Endodermal cell (in vitro differentiated cells): ENCODE results near the gene TOP2B. TPM values are rescaled to one million over a fixed set of nuclear protein-coding genes. Genes with fewer than 3 reads are reported as not detected.
A peak's percentile ranks its signal among the peaks of the same experiment; 100 is the strongest.

Experiments
- DNase-seq: peaks from one replicate; pipeline ENCODE4 v3.0.0-alpha.2; 2017
- H3K27ac ChIP-seq: 2 replicates; pipeline ENCODE4 v1.5.1; 2013; ENCODE audit warnings: mild to moderate bottlenecking, low read depth, low read length, moderate library complexity
- H3K27me3 ChIP-seq: 2 replicates; pipeline ENCODE4 v1.6.1; 2013; ENCODE audit warnings: mild to moderate bottlenecking, low read length, moderate library complexity; ENCODE audit not compliant: insufficient read depth, control insufficient read depth, poor library complexity, severe bottlenecking
- H3K36me3 ChIP-seq: 2 replicates; pipeline ENCODE4 v1.7.0; 2013; ENCODE audit warnings: mild to moderate bottlenecking, low read length, moderate library complexity; ENCODE audit not compliant: control insufficient read depth, insufficient read depth
- H3K4me1 ChIP-seq: one replicate; pipeline ENCODE4 v1.7.0; 2013; ENCODE audit warnings: low read length; ENCODE audit not compliant: control insufficient read depth, insufficient read depth
- H3K4me3 ChIP-seq: 2 replicates; pipeline ENCODE4 v1.5.1; 2013; ENCODE audit warnings: mild to moderate bottlenecking, low read length, moderate library complexity
- H3K9ac ChIP-seq: 2 replicates; pipeline ENCODE4 v1.6.1; 2013; ENCODE audit warnings: mild to moderate bottlenecking, low read length, moderate library complexity; ENCODE audit not compliant: poor library complexity, severe bottlenecking; ENCODE audit errors: extremely low read depth
- H3K9me3 ChIP-seq: 2 replicates; pipeline ENCODE4 v1.6.1; 2013; ENCODE audit warnings: mild to moderate bottlenecking, low read length, moderate library complexity; ENCODE audit not compliant: control insufficient read depth
- H3K27ac Mint-ChIP-seq: 2 replicates; pipeline ENCODE4 v1.8.0; 2020; ENCODE audit warnings: mixed read lengths
- H3K27me3 Mint-ChIP-seq: 2 replicates; pipeline ENCODE4 v1.8.0; 2021; ENCODE audit warnings: mild to moderate bottlenecking, mixed read lengths; ENCODE audit not compliant: insufficient read depth
- H3K36me3 Mint-ChIP-seq: 2 replicates; pipeline ENCODE4 v1.8.0; 2020; ENCODE audit warnings: low read depth, mixed read lengths
- H3K4me1 Mint-ChIP-seq: 2 replicates; pipeline ENCODE4 v1.8.0; 2020; ENCODE audit warnings: mixed read lengths
- H3K4me3 Mint-ChIP-seq: 2 replicates; pipeline ENCODE4 v1.8.0; 2020; ENCODE audit warnings: mild to moderate bottlenecking, moderate library complexity, mixed read lengths
- H3K9me3 Mint-ChIP-seq: 2 replicates; pipeline ENCODE4 v1.8.0; 2020; ENCODE audit warnings: mild to moderate bottlenecking, mixed read lengths
- WGBS, 2 experiments: methylation state at CpG; one replicate each; pipeline versions ENCODE4 v1.1.5 to v1.1.7; 2013; ENCODE audit warnings: missing lambda C conversion rate in 2 of 2, mixed read lengths in 1 of 2; ENCODE audit not compliant: insufficient coverage in 1 of 2, insufficient read length in 1 of 2; 5-methylcytosine and 5-hydroxymethylcytosine counted together
- total RNA-seq, 2 donors: library from RNA; stranded (reverse); fragmentation: NEBNext Ultra II Directional in 1 of 2; extraction: Animal tissue kit (Norgen Biotek cat#: 25700) in 1 of 2; gene quantifications; 2 replicates in 1 of 2; 3 replicates in 1 of 2; pipeline ENCODE4 v1.2.1, GENCODE V29; 2021
- TF ChIP-seq, protein P1 (sequence below): fragments of 200-600 bp; sonication (generic); conservative IDR thresholded peaks from 2 replicates; pipeline ENCODE4 v1.5.0; 2021; ENCODE audit warnings: antibody characterized with exemption, mild to moderate bottlenecking

TOP2B gene
- total RNA-seq, 2 donors from 2014 or later: 182 to 209 TPM

- WGBS, 2 experiments: 93% methylated on average over 5 of the region's 5 CpGs; no CpG with 5 or more reads in 1 of the 2 experiments
- H3K27me3 Mint-ChIP-seq: no peaks in the 10 kb centered on the region
- peaks cover 67% of the 10 kb centered on the region for H3K36me3 Mint-ChIP-seq
Observed at GRCh38 chr3:25620493-25620892, 44.2 kb downstream of the TOP2B start.

GRCh38 chr3:25619382-25619781 is 45.3 kb downstream of the TOP2B start:
- no peak overlapping the region for H3K27ac ChIP-seq
- H3K9me3 Mint-ChIP-seq: no peaks in the 10 kb centered on the region
- H3K4me1 Mint-ChIP-seq: no peaks in the 10 kb centered on the region
- TF ChIP-seq, protein P1, sequence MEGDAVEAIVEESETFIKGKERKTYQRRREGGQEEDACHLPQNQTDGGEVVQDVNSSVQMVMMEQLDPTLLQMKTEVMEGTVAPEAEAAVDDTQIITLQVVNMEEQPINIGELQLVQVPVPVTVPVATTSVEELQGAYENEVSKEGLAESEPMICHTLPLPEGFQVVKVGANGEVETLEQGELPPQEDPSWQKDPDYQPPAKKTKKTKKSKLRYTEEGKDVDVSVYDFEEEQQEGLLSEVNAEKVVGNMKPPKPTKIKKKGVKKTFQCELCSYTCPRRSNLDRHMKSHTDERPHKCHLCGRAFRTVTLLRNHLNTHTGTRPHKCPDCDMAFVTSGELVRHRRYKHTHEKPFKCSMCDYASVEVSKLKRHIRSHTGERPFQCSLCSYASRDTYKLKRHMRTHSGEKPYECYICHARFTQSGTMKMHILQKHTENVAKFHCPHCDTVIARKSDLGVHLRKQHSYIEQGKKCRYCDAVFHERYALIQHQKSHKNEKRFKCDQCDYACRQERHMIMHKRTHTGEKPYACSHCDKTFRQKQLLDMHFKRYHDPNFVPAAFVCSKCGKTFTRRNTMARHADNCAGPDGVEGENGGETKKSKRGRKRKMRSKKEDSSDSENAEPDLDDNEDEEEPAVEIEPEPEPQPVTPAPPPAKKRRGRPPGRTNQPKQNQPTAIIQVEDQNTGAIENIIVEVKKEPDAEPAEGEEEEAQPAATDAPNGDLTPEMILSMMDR: no peak
- no peaks in the 10 kb centered on the region for H3K9me3 ChIP-seq
- H3K36me3 Mint-ChIP-seq: peaks cover 64% of the 10 kb centered on the region
- no peak overlapping the region for H3K4me3 ChIP-seq
- no peak for DNase-seq
- H3K4me3 Mint-ChIP-seq: no peak overlapping the region
- H3K36me3 ChIP-seq: peaks cover 90% of the 10 kb centered on the region
- H3K27me3 ChIP-seq: no peaks in the 10 kb centered on the region
- H3K27me3 Mint-ChIP-seq: no peaks in the 10 kb centered on the region
- H3K27ac Mint-ChIP-seq: no peak overlapping the region
- H3K4me1 ChIP-seq: no peaks in the 10 kb centered on the region
- no peak overlapping the region for H3K9ac ChIP-seq

More at GRCh38 chr3:25620493-25620892, 44.2 kb downstream of the TOP2B start:
- Histone ChIP-seq H3K9me3 (no peaks in the 10 kb centered on the region), H3K9ac (no peak overlapping the region), H3K4me1 (no peaks in the 10 kb centered on the region), H3K36me3 (peaks cover 88% of the 10 kb centered on the region), H3K4me3 (no peak overlapping the region), H3K27me3 (no peaks in the 10 kb centered on the region), H3K27ac (no peak overlapping the region)
- no peaks in the 10 kb centered on the region for H3K4me1 Mint-ChIP-seq
- TF ChIP-seq, protein P1: no peak
- H3K9me3 Mint-ChIP-seq: no peaks in the 10 kb centered on the region
- no peak overlapping the region for H3K4me3 Mint-ChIP-seq
- DNase-seq: no peak
- H3K27ac Mint-ChIP-seq: no peak overlapping the region

DNA sequence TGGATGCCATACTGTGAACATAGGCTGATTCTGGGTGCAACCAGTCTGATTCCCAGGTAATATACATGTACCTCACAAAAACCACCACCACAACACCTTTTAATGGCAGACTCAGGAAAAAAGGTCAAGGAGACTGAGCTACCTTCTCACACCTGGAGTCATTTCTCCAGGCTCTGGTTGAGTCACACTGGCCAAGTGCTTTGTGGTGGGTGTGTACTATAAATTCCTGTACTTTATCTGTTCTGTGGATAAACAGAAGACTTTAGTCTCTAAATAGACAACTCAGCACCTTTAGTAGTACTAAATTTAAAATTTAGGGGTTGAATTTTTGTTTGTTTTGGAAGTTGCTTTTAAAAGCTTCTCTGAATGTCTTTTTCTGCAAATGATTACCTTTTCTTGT is 46.7 kb downstream of the TOP2B start:
- Histone ChIP-seq H3K27ac (no peak overlapping the region), H3K9ac (no peak overlapping the region), H3K36me3 (peaks cover 89% of the 10 kb centered on the region), H3K4me1 (no peaks in the 10 kb centered on the region), H3K9me3 (no peaks in the 10 kb centered on the region), H3K4me3 (no peak overlapping the region), H3K27me3 (no peaks in the 10 kb centered on the region)
- Mint-ChIP-seq H3K9me3 (no peaks in the 10 kb centered on the region), H3K36me3 (peaks cover 60% of the 10 kb centered on the region), H3K27me3 (no peaks in the 10 kb centered on the region), H3K27ac (peak overlapping the region; percentile 41), H3K4me3 (no peak overlapping the region), H3K4me1 (no peaks in the 10 kb centered on the region)
- DNase-seq: no peak
- TF ChIP-seq, protein P1: no peak
